Activated T-helper 17 cell treated with anti-CD3 and anti-CD28 coated beads, Interleukin-2, amount 50 U/mL, for 72 hours (primary cell): ENCODE data around the gene ZNF532. TPM values are rescaled to one million over a fixed set of nuclear protein-coding genes. Genes with fewer than 3 reads are reported as not detected.

Experiments
- ATAC-seq: fragments of 150-1000 bp; cut with Tn5 transposase; replicated peaks from 2 replicates; pipeline ENCODE4 v1.10.0; 2021; ENCODE audit warnings: mild to moderate bottlenecking, moderate library complexity
- H3K27ac Mint-ChIP-seq: one replicate; pipeline ENCODE4 v1.8.0; 2022; ENCODE audit warnings: mixed read lengths
- H3K27me3 Mint-ChIP-seq: one replicate; pipeline ENCODE4 v1.8.0; 2022; ENCODE audit warnings: mixed read lengths
- H3K36me3 Mint-ChIP-seq: one replicate; pipeline ENCODE4 v1.8.0; 2022; ENCODE audit warnings: low read depth, mild to moderate bottlenecking, mixed read lengths
- H3K4me1 Mint-ChIP-seq: one replicate; pipeline ENCODE4 v1.8.0; 2022; ENCODE audit warnings: mixed read lengths
- H3K4me3 Mint-ChIP-seq: one replicate; pipeline ENCODE4 v1.8.0; 2022; ENCODE audit warnings: mild to moderate bottlenecking, mixed read lengths
- H3K9me3 Mint-ChIP-seq: one replicate; pipeline ENCODE4 v1.8.0; 2022; ENCODE audit warnings: mixed read lengths
- total RNA-seq, 2 donors: library from RNA; stranded (reverse); gene quantifications; one replicate each; pipeline ENCODE4 v1.2.3, GENCODE V29; 2022

ZNF532 gene
- total RNA-seq, 2 donors from 2014 or later = 8.6 to 11.8 TPM

GRCh38 chr18:58992301-58993231 lies 127.9 kb downstream of the ZNF532 start:
- Mint-ChIP-seq H3K27ac (no peak overlapping the region), H3K9me3 (peaks cover 12% of the 10 kb centered on the region), H3K27me3 (peaks cover 23% of the 10 kb centered on the region), H3K4me1 (peaks cover 7% of the 10 kb centered on the region), H3K4me3 (no peak overlapping the region), H3K36me3 (no peaks in the 10 kb centered on the region)
- ATAC-seq = no peak

- H3K27ac Mint-ChIP-seq = no peak overlapping the region
- H3K36me3 Mint-ChIP-seq = no peaks in the 10 kb centered on the region
- ATAC-seq = no peak
- no peak overlapping the region for H3K4me3 Mint-ChIP-seq
- H3K9me3 Mint-ChIP-seq = peaks cover 12% of the 10 kb centered on the region
- peaks cover 7% of the 10 kb centered on the region for H3K4me1 Mint-ChIP-seq
- peaks cover 23% of the 10 kb centered on the region for H3K27me3 Mint-ChIP-seq
Observed at GRCh38 chr18:58993260-58993659, 128.6 kb downstream of the ZNF532 start.

DNA sequence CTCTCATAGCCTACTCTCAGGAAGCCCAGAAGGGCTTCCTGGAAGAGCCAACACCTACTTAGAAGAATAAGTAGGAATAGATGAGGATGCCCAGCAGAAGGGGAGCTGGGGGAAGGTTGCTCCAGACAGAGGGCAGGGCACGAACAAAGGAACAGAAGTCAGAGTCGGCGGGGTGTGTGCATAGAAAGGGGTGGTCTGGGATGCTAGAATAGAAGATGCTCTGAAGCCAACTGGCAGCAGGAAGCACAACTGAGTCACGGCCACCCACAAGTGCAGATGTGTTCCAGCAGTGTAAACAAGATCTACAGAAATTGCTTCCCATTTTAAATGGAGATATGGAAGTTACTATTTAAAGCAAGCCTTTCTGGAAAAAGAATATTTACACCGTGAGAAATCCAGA lies 131.0 kb downstream of the ZNF532 start:
- Mint-ChIP-seq H3K9me3 (peaks cover 5% of the 10 kb centered on the region), H3K4me1 (peaks cover 7% of the 10 kb centered on the region), H3K27me3 (peaks cover 20% of the 10 kb centered on the region), H3K36me3 (no peaks in the 10 kb centered on the region), H3K27ac (no peak overlapping the region), H3K4me3 (no peak overlapping the region)
- no peak for ATAC-seq

GRCh38 chr18:58996131-58996641 lies 131.5 kb downstream of the ZNF532 start:
- Mint-ChIP-seq H3K27me3 (peaks cover 20% of the 10 kb centered on the region), H3K4me1 (peaks cover 4% of the 10 kb centered on the region), H3K36me3 (no peaks in the 10 kb centered on the region), H3K27ac (no peak overlapping the region), H3K9me3 (peaks cover 4% of the 10 kb centered on the region), H3K4me3 (no peak overlapping the region)
- ATAC-seq = no peak

DNA sequence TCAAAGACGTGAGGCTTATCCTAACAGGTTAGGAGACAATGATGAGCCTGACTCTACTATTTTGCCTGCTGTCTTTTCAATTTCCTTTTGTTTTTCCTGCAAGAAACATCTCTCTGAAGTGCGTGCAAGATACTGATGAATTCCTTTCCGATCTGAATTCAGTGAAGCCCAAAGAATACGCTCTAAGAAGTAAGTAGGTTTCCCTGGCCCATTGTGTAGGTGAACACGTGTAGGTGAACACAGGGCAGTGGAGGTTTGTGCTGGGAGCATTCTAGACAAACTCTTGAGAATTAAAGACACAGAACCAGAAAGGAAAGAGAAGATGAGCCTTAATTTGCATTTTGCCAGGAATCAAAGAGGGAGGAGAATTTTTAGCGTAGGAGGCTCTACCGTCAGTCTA lies 132.0 kb downstream of the ZNF532 start:
- no peak overlapping the region for H3K27ac Mint-ChIP-seq
- peaks cover 21% of the 10 kb centered on the region for H3K27me3 Mint-ChIP-seq
- H3K9me3 Mint-ChIP-seq = no peaks in the 10 kb centered on the region
- H3K36me3 Mint-ChIP-seq = no peaks in the 10 kb centered on the region
- no peak for ATAC-seq
- H3K4me1 Mint-ChIP-seq = no peaks in the 10 kb centered on the region
- H3K4me3 Mint-ChIP-seq = no peak overlapping the region

DNA sequence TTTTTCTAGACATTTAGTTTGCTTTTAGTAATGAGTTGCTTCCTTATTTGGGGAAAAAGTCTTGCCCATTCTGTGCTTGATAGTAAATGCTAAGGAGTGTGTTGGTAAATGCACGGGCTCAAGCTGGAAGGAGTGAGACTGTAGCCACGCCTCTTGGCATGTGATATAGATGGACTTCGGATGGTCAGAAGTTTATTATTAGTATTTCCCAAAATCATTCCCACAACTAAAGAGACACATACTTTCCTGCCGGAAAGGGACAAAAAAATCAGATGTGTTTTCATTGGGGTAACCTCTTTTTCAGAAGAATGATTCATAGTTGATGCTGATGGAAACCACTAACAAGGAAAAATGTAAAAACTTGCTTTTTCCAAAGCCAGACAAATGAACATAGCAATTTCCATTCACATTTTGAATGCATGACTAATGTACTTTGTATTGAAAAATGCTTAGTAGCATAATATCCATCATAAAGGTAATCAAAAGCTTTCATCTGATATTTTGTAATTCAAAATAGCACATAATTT lies 133.2 kb downstream of the ZNF532 start:
- Mint-ChIP-seq H3K36me3 (no peaks in the 10 kb centered on the region), H3K4me3 (no peak overlapping the region), H3K9me3 (no peaks in the 10 kb centered on the region), H3K27me3 (peaks cover 19% of the 10 kb centered on the region), H3K4me1 (no peaks in the 10 kb centered on the region), H3K27ac (no peak overlapping the region)
- no peak for ATAC-seq

DNA sequence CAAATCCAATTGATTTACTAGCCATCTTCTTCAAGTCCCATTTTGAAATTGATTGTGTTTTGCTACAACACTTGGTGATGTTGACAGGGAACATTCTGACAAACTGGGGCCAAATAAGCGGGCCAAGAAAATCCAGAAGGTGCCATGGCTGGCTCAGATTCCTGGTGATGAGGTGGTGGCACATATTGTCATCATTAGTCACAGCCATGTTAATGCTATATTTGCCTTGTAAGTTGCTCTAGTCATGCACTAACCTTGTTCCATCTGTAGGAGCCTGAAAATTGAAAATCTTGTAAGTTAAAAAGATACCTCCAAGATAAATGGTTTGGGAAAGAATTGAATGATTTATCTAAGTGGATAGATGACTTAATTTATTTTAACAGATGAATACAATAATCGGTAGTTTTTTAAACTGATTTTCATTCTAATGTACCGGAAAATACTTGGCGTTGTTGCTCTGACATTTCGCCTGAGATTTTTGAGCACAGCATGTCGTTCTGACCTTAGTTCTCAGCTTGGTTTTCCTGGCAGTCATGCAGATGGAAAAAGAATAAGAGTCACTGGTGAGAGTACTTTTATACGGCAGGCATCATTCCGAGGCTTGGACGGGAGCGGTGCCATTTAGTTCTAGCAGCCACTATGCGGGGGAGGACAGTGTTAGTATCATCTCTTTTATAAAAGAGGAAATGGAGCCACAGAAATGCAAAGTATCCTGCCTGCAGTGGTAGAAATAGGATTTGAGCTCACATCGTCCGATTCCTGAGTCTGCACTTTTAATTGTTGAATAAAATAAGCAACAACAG lies 133.9 kb downstream of the ZNF532 start:
- no peaks in the 10 kb centered on the region for H3K4me1 Mint-ChIP-seq
- no peak overlapping the region for H3K27ac Mint-ChIP-seq
- no peak overlapping the region for H3K4me3 Mint-ChIP-seq
- H3K9me3 Mint-ChIP-seq = no peaks in the 10 kb centered on the region
- no peaks in the 10 kb centered on the region for H3K36me3 Mint-ChIP-seq
- H3K27me3 Mint-ChIP-seq = peaks cover 19% of the 10 kb centered on the region
- no peak for ATAC-seq

- peaks cover 8% of the 10 kb centered on the region for H3K27me3 Mint-ChIP-seq
- no peaks in the 10 kb centered on the region for H3K36me3 Mint-ChIP-seq
- H3K27ac Mint-ChIP-seq = no peak overlapping the region
- H3K4me3 Mint-ChIP-seq = no peak overlapping the region
- H3K4me1 Mint-ChIP-seq = no peaks in the 10 kb centered on the region
- H3K9me3 Mint-ChIP-seq = no peaks in the 10 kb centered on the region
- ATAC-seq = no peak
Observed at GRCh38 chr18:59001166-59001565, 136.5 kb downstream of the ZNF532 start.

GRCh38 chr18:59001721-59002120 lies 137.0 kb downstream of the ZNF532 start:
- H3K4me1 Mint-ChIP-seq = no peaks in the 10 kb centered on the region
- no peak overlapping the region for H3K27ac Mint-ChIP-seq
- no peaks in the 10 kb centered on the region for H3K36me3 Mint-ChIP-seq
- ATAC-seq = no peak
- no peak overlapping the region for H3K4me3 Mint-ChIP-seq
- H3K9me3 Mint-ChIP-seq = no peaks in the 10 kb centered on the region
- H3K27me3 Mint-ChIP-seq = peaks cover 6% of the 10 kb centered on the region

- no peak for ATAC-seq
- H3K27me3 Mint-ChIP-seq = peaks cover 4% of the 10 kb centered on the region
- no peak overlapping the region for H3K4me3 Mint-ChIP-seq
- no peaks in the 10 kb centered on the region for H3K4me1 Mint-ChIP-seq
- H3K36me3 Mint-ChIP-seq = no peaks in the 10 kb centered on the region
- H3K27ac Mint-ChIP-seq = no peak overlapping the region
- H3K9me3 Mint-ChIP-seq = no peaks in the 10 kb centered on the region
Observed at GRCh38 chr18:59002974-59003594, 138.4 kb downstream of the ZNF532 start.

DNA sequence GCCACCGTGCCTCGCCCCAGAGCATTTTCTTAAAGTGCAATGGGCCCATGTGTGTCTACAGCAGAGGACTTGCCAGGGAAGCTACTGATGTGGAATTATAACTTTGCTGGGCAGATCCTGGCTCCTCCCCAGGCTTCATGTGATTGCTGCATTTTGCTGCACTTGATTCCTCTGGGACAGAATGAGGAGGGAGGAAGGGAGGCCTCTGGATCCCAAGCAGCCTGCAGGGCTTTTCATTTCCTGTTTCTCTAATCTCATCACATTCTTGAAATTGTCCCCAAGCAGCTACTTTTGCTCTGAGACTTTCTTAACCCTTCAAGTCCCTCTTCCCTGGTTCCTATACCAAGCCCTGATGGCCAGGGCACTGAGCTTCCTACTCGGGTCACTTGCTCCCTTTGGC lies 140.6 kb downstream of the ZNF532 start:
- peaks cover 7% of the 10 kb centered on the region for H3K27me3 Mint-ChIP-seq
- no peaks in the 10 kb centered on the region for H3K36me3 Mint-ChIP-seq
- H3K9me3 Mint-ChIP-seq = no peaks in the 10 kb centered on the region
- ATAC-seq = no peak
- no peak overlapping the region for H3K4me3 Mint-ChIP-seq
- H3K4me1 Mint-ChIP-seq = no peaks in the 10 kb centered on the region
- no peak overlapping the region for H3K27ac Mint-ChIP-seq

GRCh38 chr18:59006461-59007067 lies 141.9 kb downstream of the ZNF532 start:
- ATAC-seq = no peak
- Mint-ChIP-seq H3K36me3 (no peaks in the 10 kb centered on the region), H3K27ac (no peak overlapping the region), H3K4me1 (no peaks in the 10 kb centered on the region), H3K9me3 (no peaks in the 10 kb centered on the region), H3K4me3 (no peak overlapping the region), H3K27me3 (peaks cover 10% of the 10 kb centered on the region)

- Mint-ChIP-seq H3K27ac (no peak overlapping the region), H3K4me3 (no peak overlapping the region), H3K9me3 (no peaks in the 10 kb centered on the region), H3K36me3 (no peaks in the 10 kb centered on the region), H3K27me3 (peaks cover 13% of the 10 kb centered on the region), H3K4me1 (no peaks in the 10 kb centered on the region)
- ATAC-seq = no peak
Observed at GRCh38 chr18:59008302-59008974, 143.8 kb downstream of the ZNF532 start.
